ENCODE measurements around the gene FNDC3B. TPM values are rescaled to one million over a fixed set of nuclear protein-coding genes. Genes with fewer than 3 reads are reported as not detected.

Gene FNDC3B
- total RNA-seq, 2 experiments from 2014 or later = 11.6 to 12.2 TPM

GRCh38 chr3:172213200-172213599 lies 173.8 kb downstream of the FNDC3B start:
- Mint-ChIP-seq H3K4me3 (no peak overlapping the region), H3K4me1 (peaks cover 14% of the 10 kb centered on the region), H3K27me3 (no peaks in the 10 kb centered on the region), H3K9me3 (peaks cover 2% of the 10 kb centered on the region), H3K36me3 (peaks cover 12% of the 10 kb centered on the region), H3K27ac (no peak overlapping the region)
- DNase-seq = no peak

DNA sequence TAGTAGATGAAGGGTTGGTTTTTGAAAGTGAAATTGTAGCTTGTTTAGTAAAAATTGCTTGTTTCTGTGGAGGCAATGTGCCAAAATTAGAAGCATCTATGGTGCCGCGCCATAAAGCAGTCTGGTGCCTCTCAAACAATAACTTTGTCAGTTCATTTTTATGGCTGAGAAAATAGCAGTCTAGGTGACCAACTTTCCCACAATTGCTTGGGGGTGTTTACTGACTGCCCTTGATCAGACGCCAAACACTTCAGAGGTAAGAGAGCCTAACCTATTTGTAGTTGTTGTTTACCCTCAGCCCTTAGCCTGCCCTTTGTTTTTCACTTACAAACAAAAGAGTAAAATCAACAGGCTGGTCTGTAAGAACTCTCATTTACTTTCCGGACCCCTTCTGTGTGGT lies 174.5 kb downstream of the FNDC3B start:
- Mint-ChIP-seq H3K27ac (no peak overlapping the region), H3K9me3 (peaks cover 2% of the 10 kb centered on the region), H3K4me1 (peaks cover 18% of the 10 kb centered on the region), H3K27me3 (no peaks in the 10 kb centered on the region), H3K4me3 (no peak overlapping the region), H3K36me3 (peaks cover 12% of the 10 kb centered on the region)
- no peak for DNase-seq

GRCh38 chr3:172216267-172216666 lies 176.9 kb downstream of the FNDC3B start:
- DNase-seq = no peak
- Mint-ChIP-seq H3K9me3 (peaks cover 2% of the 10 kb centered on the region), H3K36me3 (peaks cover 12% of the 10 kb centered on the region), H3K27ac (no peak overlapping the region), H3K4me3 (no peak overlapping the region), H3K4me1 (peaks cover 20% of the 10 kb centered on the region), H3K27me3 (no peaks in the 10 kb centered on the region)

- Mint-ChIP-seq H3K4me1 (peaks cover 20% of the 10 kb centered on the region), H3K9me3 (peaks cover 2% of the 10 kb centered on the region), H3K4me3 (no peak overlapping the region), H3K36me3 (peaks cover 11% of the 10 kb centered on the region), H3K27ac (no peak overlapping the region), H3K27me3 (no peaks in the 10 kb centered on the region)
- no peak for DNase-seq
These were observed 177.5 kb downstream of the FNDC3B start for GRCh38 chr3:172216911-172217310.

DNA sequence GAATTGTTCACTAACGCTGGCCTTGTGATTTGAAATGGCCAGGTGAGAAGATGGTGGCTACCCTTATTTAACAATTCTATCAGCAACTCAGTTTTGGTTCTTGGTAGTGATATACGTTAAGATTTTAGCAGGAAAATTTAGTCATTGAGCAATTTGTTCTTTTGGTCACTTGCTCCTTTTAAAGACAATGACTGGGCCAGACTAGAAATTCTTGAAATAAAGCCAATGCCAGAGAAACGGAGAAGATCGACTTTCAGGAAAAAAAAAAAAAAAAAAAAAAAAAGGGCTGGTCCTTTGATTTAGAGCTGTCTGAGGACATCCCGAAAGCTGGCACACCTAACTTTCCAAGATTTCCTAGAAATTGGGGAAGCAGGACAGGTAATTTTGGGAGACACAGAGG lies 178.5 kb downstream of the FNDC3B start:
- Mint-ChIP-seq H3K9me3 (peaks cover 2% of the 10 kb centered on the region), H3K4me1 (peaks cover 19% of the 10 kb centered on the region), H3K27me3 (no peaks in the 10 kb centered on the region), H3K36me3 (peaks cover 10% of the 10 kb centered on the region), H3K4me3 (no peak overlapping the region), H3K27ac (no peak overlapping the region)
- no peak for DNase-seq

DNA sequence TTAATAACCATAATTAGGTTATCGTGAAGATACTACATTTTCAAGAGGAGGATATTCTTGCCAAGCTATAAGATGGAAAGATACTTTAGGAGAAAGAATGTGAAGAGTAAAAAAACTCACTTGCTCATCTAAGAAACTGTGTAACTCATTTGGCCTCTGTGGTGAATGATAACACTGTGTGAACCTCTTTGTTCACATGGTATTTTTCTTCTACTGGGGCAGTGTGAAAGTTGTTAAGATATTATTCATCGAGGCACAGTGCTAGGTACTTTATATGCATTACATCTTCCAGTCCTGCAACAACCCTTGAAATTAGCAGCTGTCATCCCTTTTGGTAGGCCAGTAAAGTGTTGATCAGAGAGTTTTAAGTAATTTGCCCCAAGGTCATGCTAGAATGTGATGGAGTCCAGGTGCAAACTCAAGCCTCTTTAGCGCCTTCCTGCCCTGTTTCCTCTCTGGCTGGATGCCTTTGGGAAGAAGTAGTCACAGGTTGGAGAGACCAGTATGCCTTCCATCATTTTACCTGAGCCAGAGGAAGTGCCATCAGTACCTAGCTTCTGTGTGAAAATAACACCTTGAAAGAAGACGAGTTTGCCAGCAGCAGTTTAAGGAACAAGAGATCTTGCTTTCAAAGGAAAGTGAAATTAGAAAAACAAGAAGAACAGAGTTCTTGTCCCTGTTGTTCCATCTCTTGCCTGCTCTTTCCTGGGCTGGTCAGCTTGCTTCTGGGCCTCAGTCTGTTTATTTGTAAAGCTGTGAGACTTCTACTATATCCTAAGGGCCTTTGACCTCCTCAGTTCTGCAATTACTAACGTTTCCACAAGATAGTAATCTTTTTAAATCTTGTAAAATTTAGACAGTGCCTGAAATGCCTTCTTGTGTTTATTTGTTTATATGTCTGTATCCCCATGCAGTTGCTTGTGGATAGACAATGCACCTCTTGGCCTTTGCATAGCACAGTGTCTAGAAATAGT lies 179.3 kb downstream of the FNDC3B start:
- Mint-ChIP-seq H3K36me3 (peaks cover 7% of the 10 kb centered on the region), H3K4me1 (peaks cover 16% of the 10 kb centered on the region), H3K27ac (no peak overlapping the region), H3K9me3 (peaks cover 2% of the 10 kb centered on the region), H3K4me3 (no peak overlapping the region), H3K27me3 (no peaks in the 10 kb centered on the region)
- DNase-seq = no peak

DNA sequence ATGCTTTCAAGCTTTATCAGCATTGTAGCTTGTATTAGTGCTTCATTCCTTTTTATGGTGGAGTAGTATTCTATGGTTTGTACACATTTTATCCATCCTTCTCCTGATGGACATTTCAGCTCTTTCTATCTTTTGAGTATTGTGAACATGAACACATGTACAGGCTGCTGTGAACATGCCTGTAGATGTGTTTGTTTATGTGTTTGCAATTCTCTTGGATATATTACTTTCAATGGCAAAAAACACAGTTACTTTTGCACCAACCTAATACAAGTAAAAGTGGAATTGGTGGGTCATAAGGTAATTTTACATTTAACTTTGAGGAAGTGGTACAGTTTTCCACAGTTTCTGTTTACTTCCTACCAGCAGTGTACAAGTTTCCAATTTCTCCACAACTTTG lies 180.4 kb downstream of the FNDC3B start:
- peaks cover 7% of the 10 kb centered on the region for H3K36me3 Mint-ChIP-seq
- H3K27me3 Mint-ChIP-seq = no peaks in the 10 kb centered on the region

GRCh38 chr3:172221547-172221946 lies 182.2 kb downstream of the FNDC3B start:
- H3K9me3 Mint-ChIP-seq = no peaks in the 10 kb centered on the region

More for the DNA sequence above, 180.4 kb downstream of the FNDC3B start:
- Mint-ChIP-seq H3K27ac (no peak overlapping the region), H3K4me1 (peaks cover 11% of the 10 kb centered on the region), H3K4me3 (no peak overlapping the region), H3K9me3 (peaks cover 2% of the 10 kb centered on the region)
- DNase-seq = no peak

DNA sequence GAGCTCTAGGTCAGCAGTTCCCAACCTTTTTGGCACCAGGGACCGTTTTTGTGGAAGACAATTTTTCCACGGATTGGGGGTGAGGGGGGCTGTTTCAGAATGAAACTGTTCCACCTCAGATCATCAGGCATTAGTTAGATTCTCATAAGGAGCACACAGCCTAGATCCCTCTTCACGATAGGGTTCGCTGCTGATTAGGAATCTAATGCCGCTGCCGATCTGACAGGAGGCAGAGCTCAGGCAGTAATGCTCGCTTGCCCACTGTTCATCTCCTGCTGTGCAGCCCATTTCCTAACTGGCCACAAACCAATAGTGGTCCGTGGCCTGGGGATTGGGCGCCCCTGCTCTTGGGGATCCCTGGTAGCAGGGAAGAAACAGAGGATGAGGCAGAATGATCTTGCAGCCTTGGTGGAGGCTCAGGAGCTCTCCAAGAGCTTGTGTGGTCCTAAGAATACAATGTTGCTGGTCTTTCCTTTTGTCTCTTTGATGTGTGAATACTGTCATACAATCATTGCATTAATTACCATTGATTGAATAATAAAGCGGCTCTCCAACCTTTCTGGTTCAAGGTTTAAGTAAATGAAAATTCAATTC lies 183.2 kb downstream of the FNDC3B start:
- Mint-ChIP-seq H3K4me3 (no peak overlapping the region), H3K9me3 (no peaks in the 10 kb centered on the region), H3K36me3 (peaks cover 1% of the 10 kb centered on the region)

More at GRCh38 chr3:172221547-172221946, 182.2 kb downstream of the FNDC3B start:
- Mint-ChIP-seq H3K36me3 (peaks cover 1% of the 10 kb centered on the region), H3K4me1 (peaks cover 7% of the 10 kb centered on the region), H3K27ac (no peak overlapping the region), H3K4me3 (no peak overlapping the region), H3K27me3 (no peaks in the 10 kb centered on the region)
- DNase-seq = no peak

DNA sequence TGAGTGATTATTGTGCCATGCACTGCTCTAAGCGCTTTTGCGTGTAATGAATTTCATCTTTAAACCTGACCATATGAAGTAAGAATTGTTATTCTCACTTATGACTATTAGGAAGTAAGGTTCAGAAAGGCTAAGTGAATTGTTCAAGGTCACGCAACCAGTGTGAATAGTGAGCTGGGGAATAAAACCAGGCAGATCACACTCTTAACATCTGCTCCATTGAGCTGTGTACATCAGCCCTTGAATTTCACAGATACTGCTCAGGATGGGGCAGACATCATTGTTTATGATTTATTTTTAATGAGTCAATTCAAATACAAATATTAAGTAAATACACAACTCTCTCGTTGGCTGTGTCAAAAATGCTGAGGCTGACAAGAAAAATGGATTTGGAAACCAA lies 184.5 kb downstream of the FNDC3B start:
- H3K9me3 Mint-ChIP-seq = no peaks in the 10 kb centered on the region
- no peak overlapping the region for H3K27ac Mint-ChIP-seq
- no peak overlapping the region for H3K4me3 Mint-ChIP-seq
- peaks cover 9% of the 10 kb centered on the region for H3K36me3 Mint-ChIP-seq
- peaks cover 2% of the 10 kb centered on the region for H3K4me1 Mint-ChIP-seq
- DNase-seq = no peak
- H3K27me3 Mint-ChIP-seq = no peaks in the 10 kb centered on the region

More for the DNA sequence above, 183.2 kb downstream of the FNDC3B start:
- H3K27ac Mint-ChIP-seq = no peak overlapping the region
- DNase-seq = no peak
- H3K4me1 Mint-ChIP-seq = peaks cover 5% of the 10 kb centered on the region
- H3K27me3 Mint-ChIP-seq = no peaks in the 10 kb centered on the region

- Mint-ChIP-seq H3K9me3 (no peaks in the 10 kb centered on the region), H3K27me3 (no peaks in the 10 kb centered on the region), H3K4me1 (peaks cover 2% of the 10 kb centered on the region), H3K27ac (no peak overlapping the region), H3K4me3 (no peak overlapping the region), H3K36me3 (peaks cover 14% of the 10 kb centered on the region)
- DNase-seq = no peak
These were observed 185.3 kb downstream of the FNDC3B start for GRCh38 chr3:172224560-172225214.

- DNase-seq = no peak
- H3K27ac Mint-ChIP-seq = no peak overlapping the region
- no peaks in the 10 kb centered on the region for H3K4me1 Mint-ChIP-seq
- no peak overlapping the region for H3K4me3 Mint-ChIP-seq
- no peaks in the 10 kb centered on the region for H3K27me3 Mint-ChIP-seq
- H3K36me3 Mint-ChIP-seq = peaks cover 16% of the 10 kb centered on the region
- H3K9me3 Mint-ChIP-seq = no peaks in the 10 kb centered on the region
These were observed 185.9 kb downstream of the FNDC3B start for GRCh38 chr3:172225215-172225707.

DNA sequence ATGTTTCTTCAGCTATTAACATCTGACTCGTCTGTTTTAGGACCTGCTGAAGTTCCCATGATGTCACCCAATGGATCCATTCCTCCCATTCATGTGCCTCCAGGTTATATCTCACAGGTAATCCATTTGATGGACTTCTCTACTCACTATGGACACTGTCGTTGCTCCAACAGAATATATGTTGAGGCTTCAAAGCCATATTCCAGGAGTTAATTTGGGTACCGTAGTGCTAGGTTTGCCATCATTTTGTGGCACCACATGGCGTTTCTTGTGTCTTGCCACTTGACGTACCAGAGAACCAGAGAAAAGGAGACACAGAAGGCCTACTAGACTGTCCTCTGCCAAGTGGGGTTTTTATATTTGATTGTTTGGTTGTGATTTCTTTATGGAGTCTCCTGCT lies 187.5 kb downstream of the FNDC3B start:
- Mint-ChIP-seq H3K4me3 (no peak overlapping the region), H3K36me3 (peaks cover 23% of the 10 kb centered on the region), H3K27ac (no peak overlapping the region), H3K9me3 (no peaks in the 10 kb centered on the region), H3K27me3 (no peaks in the 10 kb centered on the region), H3K4me1 (no peaks in the 10 kb centered on the region)
- DNase-seq = no peak

DNA sequence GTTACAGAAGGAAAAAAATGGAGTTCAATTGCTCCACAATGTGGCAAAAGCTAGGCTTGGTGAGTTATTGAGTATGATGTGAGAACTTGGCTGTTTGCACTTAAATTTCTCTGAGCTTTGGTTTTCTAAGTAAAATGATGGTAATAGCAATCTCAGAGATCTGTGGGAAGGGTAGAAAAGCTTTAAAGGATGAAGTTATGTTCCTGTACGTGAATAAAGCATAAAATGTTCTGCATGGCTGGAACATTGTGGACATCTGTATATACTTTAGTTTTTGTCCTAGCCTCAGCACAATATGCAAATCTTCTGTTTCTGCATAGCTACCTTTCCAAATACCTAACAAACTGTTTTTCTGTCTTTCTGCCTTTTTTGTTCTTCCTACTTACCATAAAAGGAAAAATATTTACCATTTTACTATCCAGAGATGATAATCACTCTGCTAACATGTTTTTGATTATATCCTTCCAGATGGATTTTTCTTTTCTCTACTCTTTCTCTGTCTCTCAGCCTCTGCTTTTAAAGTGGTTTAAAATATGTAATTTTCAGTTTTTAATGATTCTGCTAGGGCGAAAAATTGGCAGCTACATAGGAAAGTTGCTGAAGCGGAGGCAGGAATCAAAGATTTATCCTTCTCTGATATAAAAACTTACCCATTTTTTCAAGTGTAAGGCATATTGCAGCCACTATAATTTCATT lies 188.1 kb downstream of the FNDC3B start:
- Mint-ChIP-seq H3K36me3 (peaks cover 24% of the 10 kb centered on the region), H3K9me3 (no peaks in the 10 kb centered on the region), H3K4me1 (no peaks in the 10 kb centered on the region), H3K4me3 (no peak overlapping the region), H3K27ac (no peak overlapping the region), H3K27me3 (no peaks in the 10 kb centered on the region)
- no peak for DNase-seq
